ENCODE measurements around the gene SENP3.

Gene SENP3

DNA sequence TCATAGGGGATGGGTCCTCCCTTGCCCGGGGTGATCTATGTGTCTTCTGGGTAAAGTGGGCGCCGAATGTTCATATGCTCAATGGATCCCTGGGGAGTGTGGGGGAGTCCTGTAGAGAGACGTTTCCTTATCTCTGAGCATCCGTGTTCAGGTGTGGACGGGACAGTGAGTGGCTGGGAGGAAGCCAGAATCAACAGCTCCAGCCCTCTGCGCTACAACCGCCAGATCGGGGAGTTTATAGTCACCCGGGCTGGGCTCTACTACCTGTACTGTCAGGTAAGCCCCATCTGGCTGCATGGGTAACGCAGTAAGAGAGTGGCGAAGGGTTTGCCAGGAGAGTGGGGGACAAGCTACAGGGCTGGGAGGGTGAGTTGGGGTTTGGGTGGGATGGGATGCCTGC lies 5.1 kb upstream of the SENP3 start:
- DNase-seq (ENCODE audit: low spot score): no peak

DNA sequence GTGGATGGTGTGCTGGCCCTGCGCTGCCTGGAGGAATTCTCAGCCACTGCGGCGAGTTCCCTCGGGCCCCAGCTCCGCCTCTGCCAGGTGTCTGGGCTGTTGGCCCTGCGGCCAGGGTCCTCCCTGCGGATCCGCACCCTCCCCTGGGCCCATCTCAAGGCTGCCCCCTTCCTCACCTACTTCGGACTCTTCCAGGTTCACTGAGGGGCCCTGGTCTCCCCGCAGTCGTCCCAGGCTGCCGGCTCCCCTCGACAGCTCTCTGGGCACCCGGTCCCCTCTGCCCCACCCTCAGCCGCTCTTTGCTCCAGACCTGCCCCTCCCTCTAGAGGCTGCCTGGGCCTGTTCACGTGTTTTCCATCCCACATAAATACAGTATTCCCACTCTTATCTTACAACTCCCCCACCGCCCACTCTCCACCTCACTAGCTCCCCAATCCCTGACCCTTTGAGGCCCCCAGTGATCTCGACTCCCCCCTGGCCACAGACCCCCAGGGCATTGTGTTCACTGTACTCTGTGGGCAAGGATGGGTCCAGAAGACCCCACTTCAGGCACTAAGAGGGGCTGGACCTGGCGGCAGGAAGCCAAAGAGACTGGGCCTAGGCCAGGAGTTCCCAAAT lies 4.5 kb upstream of the SENP3 start:
- no peak for DNase-seq (ENCODE audit: low spot score)

GRCh38 chr17:7557775-7558543 lies 3.8 kb upstream of the SENP3 start:
- DNase-seq (ENCODE audit: low spot score): peak; percentile 48

DNA sequence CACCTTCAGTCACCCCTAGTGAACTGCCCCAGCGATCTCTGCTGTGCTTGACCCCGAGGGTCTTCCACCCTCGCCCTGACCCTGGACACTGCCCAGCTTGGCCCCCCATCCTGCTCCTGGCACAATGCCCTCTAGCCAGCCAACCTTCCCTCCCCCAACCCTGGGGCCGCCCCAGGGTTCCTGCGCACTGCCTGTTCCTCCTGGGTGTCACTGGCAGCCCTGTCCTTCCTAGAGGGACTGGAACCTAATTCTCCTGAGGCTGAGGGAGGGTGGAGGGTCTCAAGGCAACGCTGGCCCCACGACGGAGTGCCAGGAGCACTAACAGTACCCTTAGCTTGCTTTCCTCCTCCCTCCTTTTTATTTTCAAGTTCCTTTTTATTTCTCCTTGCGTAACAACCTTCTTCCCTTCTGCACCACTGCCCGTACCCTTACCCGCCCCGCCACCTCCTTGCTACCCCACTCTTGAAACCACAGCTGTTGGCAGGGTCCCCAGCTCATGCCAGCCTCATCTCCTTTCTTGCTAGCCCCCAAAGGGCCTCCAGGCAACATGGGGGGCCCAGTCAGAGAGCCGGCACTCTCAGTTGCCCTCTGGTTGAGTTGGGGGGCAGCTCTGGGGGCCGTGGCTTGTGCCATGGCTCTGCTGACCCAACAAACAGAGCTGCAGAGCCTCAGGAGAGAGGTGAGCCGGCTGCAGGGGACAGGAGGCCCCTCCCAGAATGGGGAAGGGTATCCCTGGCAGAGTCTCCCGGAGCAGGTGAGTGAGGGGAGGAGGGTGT lies 3.0 kb upstream of the SENP3 start, which contains the start of gene TNFSF13:
TNFSF13 (plus strand) TSS at position 207 of the 776 bp plus-strand sequence; CDS start at position 497, 290 bp downstream.
- no peak for DNase-seq (ENCODE audit: low spot score)

GRCh38 chr17:7559320-7560171 lies 2.2 kb upstream of the SENP3 start:
- DNase-seq (ENCODE audit: low spot score): no peak

DNA sequence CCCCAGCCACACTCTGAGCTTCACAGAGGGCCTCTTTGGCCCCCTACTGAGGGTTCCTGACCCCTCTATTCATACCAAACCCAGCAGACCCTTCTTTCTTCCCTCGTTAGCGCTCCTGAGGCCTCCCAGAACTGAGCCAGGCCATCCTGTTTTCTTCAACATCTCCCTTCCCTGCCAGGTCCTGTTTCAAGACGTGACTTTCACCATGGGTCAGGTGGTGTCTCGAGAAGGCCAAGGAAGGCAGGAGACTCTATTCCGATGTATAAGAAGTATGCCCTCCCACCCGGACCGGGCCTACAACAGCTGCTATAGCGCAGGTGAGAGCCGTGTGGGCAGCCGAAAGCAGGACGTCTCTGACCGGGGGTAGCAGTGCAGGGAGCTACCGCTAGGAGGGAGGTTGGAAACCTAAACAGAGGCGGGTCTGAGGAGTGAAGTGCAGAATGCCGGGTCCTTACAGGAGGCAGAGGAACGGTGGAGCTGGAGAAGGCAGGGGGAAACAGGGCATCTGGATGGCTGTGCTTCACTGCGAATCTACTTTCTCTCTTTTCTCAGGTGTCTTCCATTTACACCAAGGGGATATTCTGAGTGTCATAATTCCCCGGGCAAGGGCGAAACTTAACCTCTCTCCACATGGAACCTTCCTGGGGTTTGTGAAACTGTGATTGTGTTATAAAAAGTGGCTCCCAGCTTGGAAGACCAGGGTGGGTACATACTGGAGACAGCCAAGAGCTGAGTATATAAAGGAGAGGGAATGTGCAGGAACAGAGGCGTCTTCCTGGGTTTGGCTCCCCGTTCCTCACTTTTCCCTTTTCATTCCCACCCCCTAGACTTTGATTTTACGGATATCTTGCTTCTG lies 1.3 kb upstream of the SENP3 start:
- DNase-seq (ENCODE audit: low spot score): peak; percentile 67

- peak; percentile 90 for DNase-seq (ENCODE audit: low spot score)
Observed at GRCh38 chr17:7561028-7561575, 617 bp upstream of the SENP3 start.

DNA sequence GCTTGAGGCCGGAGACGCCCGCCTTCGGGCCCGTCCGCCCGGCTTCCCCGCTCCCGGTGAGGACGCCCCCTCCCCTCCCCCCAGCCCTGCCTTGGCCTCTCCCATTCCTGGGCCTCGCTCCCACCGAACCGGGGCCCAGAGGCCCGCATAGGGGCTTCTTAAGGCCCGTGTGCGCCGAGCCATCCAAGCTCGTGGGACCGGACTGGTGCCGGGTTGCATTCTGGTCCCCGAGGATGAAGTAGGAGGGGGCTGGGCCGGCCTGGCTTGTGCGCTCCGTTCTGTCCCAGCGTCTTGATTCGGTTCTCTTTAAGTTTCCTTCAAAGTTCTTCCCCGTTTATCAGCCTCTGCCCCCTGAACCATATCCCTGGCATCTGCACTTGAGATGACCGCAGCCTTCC lies 488 bp downstream of the SENP3 start:
- no peak for DNase-seq (ENCODE audit: low spot score)

DNA sequence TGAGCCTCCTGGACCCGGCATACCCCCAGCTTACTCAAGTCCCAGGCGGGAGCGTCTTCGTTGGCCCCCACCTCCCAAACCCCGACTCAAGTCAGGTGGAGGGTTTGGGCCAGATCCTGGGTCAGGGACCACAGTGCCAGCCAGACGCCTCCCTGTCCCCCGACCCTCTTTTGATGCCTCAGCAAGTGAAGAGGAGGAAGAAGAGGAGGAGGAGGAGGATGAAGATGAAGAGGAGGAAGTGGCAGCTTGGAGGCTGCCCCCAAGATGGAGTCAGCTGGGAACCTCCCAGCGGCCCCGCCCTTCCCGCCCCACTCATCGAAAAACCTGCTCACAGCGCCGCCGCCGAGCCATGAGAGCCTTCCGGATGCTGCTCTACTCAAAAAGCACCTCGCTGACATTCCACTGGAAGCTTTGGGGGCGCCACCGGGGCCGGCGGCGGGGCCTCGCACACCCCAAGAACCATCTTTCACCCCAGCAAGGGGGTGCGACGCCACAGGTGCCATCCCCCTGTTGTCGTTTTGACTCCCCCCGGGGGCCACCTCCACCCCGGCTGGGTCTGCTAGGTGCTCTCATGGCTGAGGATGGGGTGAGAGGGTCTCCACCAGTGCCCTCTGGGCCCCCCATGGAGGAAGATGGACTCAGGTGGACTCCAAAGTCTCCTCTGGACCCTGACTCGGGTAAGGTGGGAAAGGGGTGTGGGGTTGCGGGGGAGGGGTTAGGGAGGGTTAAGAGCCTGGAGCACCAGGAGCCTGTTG lies 1.6 kb downstream of the SENP3 start:
- DNase-seq (ENCODE audit: low spot score): no peak

- no peak for DNase-seq (ENCODE audit: low spot score)
Observed at GRCh38 chr17:7569571-7569970, 7.9 kb downstream of the SENP3 start.

GRCh38 chr17:7570351-7570750 lies 8.6 kb downstream of the SENP3 start:
- no peak for DNase-seq (ENCODE audit: low spot score)

- no peak for DNase-seq (ENCODE audit: low spot score)
Observed at GRCh38 chr17:7572338-7572587, 10.5 kb downstream of the SENP3 start.

DNA sequence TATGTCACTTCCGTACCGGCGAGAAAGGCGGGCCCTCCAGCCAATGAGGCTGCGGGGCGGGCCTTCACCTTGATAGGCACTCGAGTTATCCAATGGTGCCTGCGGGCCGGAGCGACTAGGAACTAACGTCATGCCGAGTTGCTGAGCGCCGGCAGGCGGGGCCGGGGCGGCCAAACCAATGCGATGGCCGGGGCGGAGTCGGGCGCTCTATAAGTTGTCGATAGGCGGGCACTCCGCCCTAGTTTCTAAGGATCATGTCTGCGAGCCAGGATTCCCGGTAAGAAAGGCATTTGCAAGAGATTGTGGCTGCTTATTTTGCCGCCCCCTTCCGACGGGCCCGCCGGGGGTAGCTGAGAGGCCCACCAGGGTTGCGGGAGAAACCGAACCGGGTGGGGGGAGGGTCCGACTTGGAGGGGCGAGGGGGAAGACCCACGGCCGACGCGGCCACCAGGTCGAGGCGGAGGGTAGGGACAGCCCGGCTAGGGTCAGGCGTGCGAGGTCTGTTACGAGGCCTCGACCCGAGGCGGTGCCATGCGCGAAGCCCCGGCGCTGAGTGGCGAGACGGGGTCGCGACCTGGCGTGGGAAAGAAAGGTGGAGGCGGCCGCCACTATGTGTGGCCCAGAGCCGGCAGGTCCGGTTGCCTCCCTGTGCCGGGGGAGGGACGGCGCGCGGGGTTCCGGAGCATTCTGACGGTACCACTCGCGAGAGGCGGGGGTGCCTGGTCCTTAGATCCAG lies 11.0 kb downstream of the SENP3 start:
- peak; percentile 99 for DNase-seq (ENCODE audit: low spot score)

DNA sequence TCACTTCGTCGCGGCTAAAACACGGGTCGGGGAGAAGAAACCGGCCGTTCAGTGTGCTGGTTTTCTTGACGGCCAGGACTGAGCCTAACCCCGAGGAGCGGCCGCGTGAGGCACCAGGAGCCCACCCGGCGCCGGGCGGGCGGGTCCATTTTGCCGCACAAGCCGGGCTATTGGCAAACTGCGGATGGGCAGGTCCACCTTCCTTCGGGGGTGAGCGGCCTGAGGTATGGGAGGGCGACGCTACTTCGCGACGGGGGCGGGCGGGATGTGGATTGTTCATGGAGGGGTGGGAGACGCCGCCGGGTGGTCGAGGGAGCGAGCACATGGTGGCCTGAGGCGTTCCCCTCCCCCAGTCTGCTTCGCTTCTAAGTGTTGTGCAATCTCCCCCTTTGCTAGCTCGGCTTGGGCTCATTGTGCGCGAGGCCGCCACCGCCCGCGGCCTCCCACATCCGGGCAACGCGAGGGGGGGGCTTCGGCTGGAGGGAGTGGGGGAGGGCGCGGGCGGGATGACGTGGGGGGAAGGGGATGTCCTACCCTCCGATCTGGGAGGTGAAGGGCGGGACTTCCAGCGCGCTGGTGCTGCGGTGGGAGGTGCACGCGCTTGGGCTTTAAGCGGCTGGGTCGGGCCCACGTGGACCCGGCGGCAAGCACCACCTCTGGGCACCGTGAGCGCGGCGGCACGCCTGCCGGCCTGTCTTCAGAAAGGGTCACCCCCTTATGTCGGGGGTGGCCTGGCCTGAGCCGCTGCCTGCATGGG lies 11.8 kb downstream of the SENP3 start:
- peak; percentile 92 for DNase-seq (ENCODE audit: low spot score)

DNA sequence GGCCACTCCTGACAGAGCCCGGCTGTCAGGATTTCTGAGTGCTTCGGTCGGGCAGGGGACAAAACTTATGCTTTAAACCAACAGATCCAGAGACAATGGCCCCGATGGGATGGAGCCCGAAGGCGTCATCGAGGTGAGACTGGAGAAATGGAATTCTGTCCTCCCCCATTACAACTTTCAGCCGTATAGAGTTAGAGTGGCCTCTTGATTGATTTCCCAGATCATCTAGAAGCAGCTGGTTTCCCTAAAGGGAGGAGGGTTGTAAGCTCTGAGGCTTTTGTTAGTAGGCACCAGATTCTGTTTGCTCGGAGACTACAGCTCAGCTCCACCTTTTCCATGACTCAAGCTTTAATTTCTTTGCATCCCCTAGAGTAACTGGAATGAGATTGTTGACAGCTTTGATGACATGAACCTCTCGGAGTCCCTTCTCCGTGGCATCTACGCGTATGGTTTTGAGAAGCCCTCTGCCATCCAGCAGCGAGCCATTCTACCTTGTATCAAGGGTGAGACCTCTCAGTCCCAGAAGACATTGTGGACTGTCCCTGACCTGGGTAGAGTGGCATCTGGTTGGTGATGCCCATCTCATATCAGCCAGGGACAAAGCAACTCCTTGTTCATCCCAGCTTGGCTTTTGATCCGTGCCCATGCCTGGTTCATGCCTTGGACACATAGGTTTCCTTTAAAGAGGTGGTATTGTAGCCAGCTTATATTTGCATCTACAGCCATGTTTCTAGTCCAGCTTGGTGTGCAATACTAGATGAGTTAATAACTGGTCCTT lies 12.6 kb downstream of the SENP3 start:
- no peak for DNase-seq (ENCODE audit: low spot score)

DNA sequence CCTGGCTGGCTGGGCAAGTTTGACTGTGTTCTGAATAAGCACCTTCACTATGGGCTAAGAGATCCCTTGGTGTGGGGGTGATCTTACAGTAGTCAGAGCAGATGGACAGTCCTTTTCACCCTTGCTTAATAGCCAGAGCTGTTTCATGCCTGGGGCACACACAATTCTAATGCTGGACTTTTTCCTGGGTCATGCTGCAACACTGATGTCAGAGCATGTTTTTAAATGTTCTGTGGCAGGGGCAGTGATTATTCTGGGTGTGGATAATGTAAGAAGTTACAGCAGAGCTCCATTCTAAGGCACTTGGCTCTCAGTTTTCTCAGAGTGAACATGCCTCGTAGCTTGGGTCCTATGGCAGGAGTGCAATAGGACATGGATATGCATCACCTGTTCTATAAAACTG lies 13.8 kb downstream of the SENP3 start:
- no peak for DNase-seq (ENCODE audit: low spot score)

DNA sequence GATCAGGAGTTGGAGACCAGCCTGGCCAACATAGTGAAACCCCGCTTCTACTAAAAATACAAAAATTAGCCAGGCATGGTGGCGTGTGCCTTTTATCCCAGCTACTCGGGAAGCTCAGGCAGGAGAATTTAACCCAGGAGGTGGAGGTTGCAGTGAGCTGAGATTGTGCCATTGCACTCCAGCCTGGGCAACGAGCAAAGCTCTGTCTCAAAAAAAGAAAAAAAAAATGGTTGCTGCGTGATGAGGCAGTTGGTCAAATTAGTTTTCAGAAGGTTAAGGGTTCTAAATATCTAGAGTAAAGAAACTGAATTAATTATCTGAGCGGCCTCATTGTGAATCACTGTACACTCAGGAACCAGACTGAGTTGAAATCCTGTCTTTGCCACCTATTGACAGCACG lies 14.2 kb downstream of the SENP3 start:
- no peak for DNase-seq (ENCODE audit: low spot score)

- no peak for DNase-seq (ENCODE audit: low spot score)
Observed at GRCh38 chr17:7576432-7576937, 14.8 kb downstream of the SENP3 start.

Measured in germinal center (tissue), 1 donor.